Measurements from ENCODE around the gene RAB14. TPM values are rescaled to one million over a fixed set of nuclear protein-coding genes. Genes with fewer than 3 reads are reported as not detected.

RAB14 gene
- total RNA-seq, 4 donors from 2014 or later = 26.2 to 54.1 (median 33.8) TPM

- no peaks in the 10 kb centered on the region for H3K4me1 ChIP-seq
- no peak overlapping the region for H3K4me3 ChIP-seq
- no peaks in the 10 kb centered on the region for H3K27me3 ChIP-seq
- H3K9me3 ChIP-seq = no peaks in the 10 kb centered on the region
- TF ChIP-seq POLR2A (IDR thresholded peaks at IDR 0.05) (no peak), CTCF (IDR thresholded peaks at IDR 0.05) (no peak)
- H3K36me3 ChIP-seq = no peaks in the 10 kb centered on the region
- no peak for DNase-seq
- no peak overlapping the region for H3K27ac ChIP-seq
Observed at GRCh38 chr9:121225240-121225639, 23.6 kb upstream of the RAB14 start.

- Histone ChIP-seq H3K27ac (no peak overlapping the region), H3K4me3 (no peak overlapping the region), H3K9me3 (no peaks in the 10 kb centered on the region), H3K27me3 (no peaks in the 10 kb centered on the region), H3K36me3 (no peaks in the 10 kb centered on the region), H3K4me1 (no peaks in the 10 kb centered on the region)
- no peak for DNase-seq
- no peak for TF ChIP-seq POLR2A (IDR thresholded peaks at IDR 0.05)
- peak; percentile 12 to 70 (median 68) for TF ChIP-seq CTCF (IDR thresholded peaks at IDR 0.05)
Observed at GRCh38 chr9:121222524-121223171, 21.0 kb upstream of the RAB14 start.

GRCh38 chr9:121221664-121222055 lies 20.0 kb upstream of the RAB14 start:
- TF ChIP-seq CTCF (IDR thresholded peaks at IDR 0.05) (no peak), POLR2A (IDR thresholded peaks at IDR 0.05) (no peak)
- Histone ChIP-seq H3K27me3 (no peaks in the 10 kb centered on the region), H3K4me1 (no peaks in the 10 kb centered on the region), H3K4me3 (no peak overlapping the region), H3K9me3 (no peaks in the 10 kb centered on the region), H3K36me3 (no peaks in the 10 kb centered on the region), H3K27ac (no peak overlapping the region)
- DNase-seq = no peak

GRCh38 chr9:121220996-121221663 lies 19.5 kb upstream of the RAB14 start:
- Histone ChIP-seq H3K27me3 (no peaks in the 10 kb centered on the region), H3K4me1 (no peaks in the 10 kb centered on the region), H3K4me3 (no peak overlapping the region), H3K36me3 (no peaks in the 10 kb centered on the region), H3K27ac (no peak overlapping the region), H3K9me3 (no peaks in the 10 kb centered on the region)
- TF ChIP-seq CTCF (IDR thresholded peaks at IDR 0.05) (no peak), POLR2A (IDR thresholded peaks at IDR 0.05) (no peak)
- no peak for DNase-seq

- DNase-seq = no peak
- H3K9me3 ChIP-seq = no peaks in the 10 kb centered on the region
- H3K36me3 ChIP-seq = no peaks in the 10 kb centered on the region
- no peak overlapping the region for H3K27ac ChIP-seq
- H3K27me3 ChIP-seq = no peaks in the 10 kb centered on the region
- H3K4me3 ChIP-seq = no peak overlapping the region
- H3K4me1 ChIP-seq = no peaks in the 10 kb centered on the region
- TF ChIP-seq CTCF (IDR thresholded peaks at IDR 0.05) (no peak), POLR2A (IDR thresholded peaks at IDR 0.05) (no peak)
Observed at GRCh38 chr9:121219530-121219929, 17.9 kb upstream of the RAB14 start.
